GM10248 (cell line): ENCODE data around the gene RAD51.

ENCODE experiments used
- CTCF ChIA-PET: fragments of 300-600 bp; sonication (Branson Sonifier 250); formaldehyde crosslinking; extraction: SDS; loops from one replicate; lab custom pipeline; 2021; ENCODE audit warnings: antibody characterized with exemption; lab: Yijun Ruan, JAX
- POLR2A ChIA-PET: fragments of 350-650 bp; sonication (Branson Sonifier 250); formaldehyde crosslinking; extraction: SDS; loops from one replicate; lab custom pipeline; 2020; ENCODE audit warnings: antibody characterized with exemption; lab: Yijun Ruan, JAX
- DNase-seq: peaks from one replicate; pipeline ENCODE4 v3.0.0; 2012; ENCODE audit errors: extremely low spot score
- CTCF ChIP-seq: IDR thresholded peaks from 2 replicates; pipeline ENCODE4 v1.5.1; 2012; ENCODE audit warnings: mild to moderate bottlenecking, low read depth; ENCODE audit errors: extremely low read depth, missing control alignments, control extremely low read depth

The RAD51 gene

GRCh38 chr15:40743921-40744814 is 49.2 kb downstream of the RAD51 start:
- TF ChIP-seq CTCF, result no peak
- CTCF ChIA-PET, result interaction anchor here (1.0 to 4.9 kb wide), 8 partner anchors 9 to 114 kb away, joined by 3 to 32 read pairs (median 4); partner anchors contain the start of gene GCHFR
- POLR2A ChIA-PET, result no interaction called here
- no peak for DNase-seq

- POLR2A ChIA-PET, result no interaction called here
- no peak for DNase-seq
- TF ChIP-seq CTCF, result no peak
- CTCF ChIA-PET, result interaction anchor here (1.0 to 4.9 kb wide), 6 partner anchors 8 to 114 kb away, joined by 3 to 32 read pairs (median 4); partner anchors contain the start of gene GCHFR
Measured at GRCh38 chr15:40744815-40745152, 49.8 kb downstream of the RAD51 start.

GRCh38 chr15:40746916-40747418 is 52.0 kb downstream of the RAD51 start:
- no peak for DNase-seq
- TF ChIP-seq CTCF, result no peak
- POLR2A ChIA-PET, result interaction anchor here (0.7 kb wide), 1 partner anchor 111 kb away, joined by 4 read pairs; no protein-coding TSS in a partner anchor
- CTCF ChIA-PET, result interaction anchor here (0.7 to 4.9 kb wide), 9 partner anchors 14 to 180 kb away, joined by 3 to 32 read pairs (median 4); partner anchors contain the start of genes C15orf62 and GCHFR

- ChIA-PET POLR2A (no interaction called here), CTCF (interaction anchor here (0.7 to 4.9 kb wide), 7 partner anchors 15 to 40 kb away, joined by 3 to 32 read pairs (median 4); partner anchors contain the start of gene GCHFR)
- no peak for DNase-seq
- TF ChIP-seq CTCF, result no peak
Measured at GRCh38 chr15:40747685-40748631, 53.0 kb downstream of the RAD51 start.

GRCh38 chr15:40749151-40749630 is 54.2 kb downstream of the RAD51 start:
- no peak for DNase-seq
- POLR2A ChIA-PET, result interaction anchor here (1.1 kb wide), 1 partner anchor 48 kb away, joined by 3 read pairs; no protein-coding TSS in a partner anchor
- CTCF ChIA-PET, result interaction anchor here (3.0 kb wide), 1 partner anchor 10 kb away, joined by 11 read pairs; no protein-coding TSS in a partner anchor
- no peak for TF ChIP-seq CTCF

GRCh38 chr15:40750885-40751284 is 55.9 kb downstream of the RAD51 start:
- POLR2A ChIA-PET, result no interaction called here
- no peak for DNase-seq
- CTCF ChIA-PET, result interaction anchor here (1.2 to 3.0 kb wide), 4 partner anchors 11 to 143 kb away, joined by 3 to 11 read pairs (median 6); partner anchors contain the start of genes GCHFR and VPS18
- no peak for TF ChIP-seq CTCF
